ENCODE measurements around the gene P4HB.

GRCh38 chr17:81810476-81810875 lies 49.9 kb downstream of the P4HB start:
- TF ChIP-seq EZH2 (IDR thresholded peaks at IDR 0.05; ENCODE audit: borderline replicate concordance, control insufficient read depth, low read depth, low read length) (no peak), TCF7 (IDR thresholded peaks at IDR 0.05; ENCODE audit: borderline replicate concordance) (no peak), ZBED1 (IDR thresholded peaks at IDR 0.05; ENCODE audit: borderline replicate concordance) (no peak), FOXM1 (IDR thresholded peaks at IDR 0.05; ENCODE audit: low read depth, low read length) (no peak), SP1 (IDR thresholded peaks at IDR 0.05; ENCODE audit: low read depth, low read length) (no peak), KDM1A (IDR thresholded peaks at IDR 0.05; ENCODE audit: borderline replicate concordance) (no peak), RFX5 (IDR thresholded peaks at IDR 0.05; ENCODE audit: low read depth, low read length) (no peak), YY1 (IDR thresholded peaks at IDR 0.05; ENCODE audit: low read depth, low read length) (no peak), RBBP5 (conservative IDR thresholded peaks at IDR 0.05) (no peak)
- TF ChIP-seq, protein P1, sequence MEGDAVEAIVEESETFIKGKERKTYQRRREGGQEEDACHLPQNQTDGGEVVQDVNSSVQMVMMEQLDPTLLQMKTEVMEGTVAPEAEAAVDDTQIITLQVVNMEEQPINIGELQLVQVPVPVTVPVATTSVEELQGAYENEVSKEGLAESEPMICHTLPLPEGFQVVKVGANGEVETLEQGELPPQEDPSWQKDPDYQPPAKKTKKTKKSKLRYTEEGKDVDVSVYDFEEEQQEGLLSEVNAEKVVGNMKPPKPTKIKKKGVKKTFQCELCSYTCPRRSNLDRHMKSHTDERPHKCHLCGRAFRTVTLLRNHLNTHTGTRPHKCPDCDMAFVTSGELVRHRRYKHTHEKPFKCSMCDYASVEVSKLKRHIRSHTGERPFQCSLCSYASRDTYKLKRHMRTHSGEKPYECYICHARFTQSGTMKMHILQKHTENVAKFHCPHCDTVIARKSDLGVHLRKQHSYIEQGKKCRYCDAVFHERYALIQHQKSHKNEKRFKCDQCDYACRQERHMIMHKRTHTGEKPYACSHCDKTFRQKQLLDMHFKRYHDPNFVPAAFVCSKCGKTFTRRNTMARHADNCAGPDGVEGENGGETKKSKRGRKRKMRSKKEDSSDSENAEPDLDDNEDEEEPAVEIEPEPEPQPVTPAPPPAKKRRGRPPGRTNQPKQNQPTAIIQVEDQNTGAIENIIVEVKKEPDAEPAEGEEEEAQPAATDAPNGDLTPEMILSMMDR (IDR thresholded peaks at IDR 0.05 in 2 of 3, conservative IDR thresholded peaks at IDR 0.05 in 1 of 3; ENCODE audit: control insufficient read depth in 2 of 3, extremely low read depth in 1 of 3, insufficient read depth in 1 of 3, low read depth in 3 of 3, low read length in 3 of 3): no peak
- TF ChIP-seq, protein P2, sequence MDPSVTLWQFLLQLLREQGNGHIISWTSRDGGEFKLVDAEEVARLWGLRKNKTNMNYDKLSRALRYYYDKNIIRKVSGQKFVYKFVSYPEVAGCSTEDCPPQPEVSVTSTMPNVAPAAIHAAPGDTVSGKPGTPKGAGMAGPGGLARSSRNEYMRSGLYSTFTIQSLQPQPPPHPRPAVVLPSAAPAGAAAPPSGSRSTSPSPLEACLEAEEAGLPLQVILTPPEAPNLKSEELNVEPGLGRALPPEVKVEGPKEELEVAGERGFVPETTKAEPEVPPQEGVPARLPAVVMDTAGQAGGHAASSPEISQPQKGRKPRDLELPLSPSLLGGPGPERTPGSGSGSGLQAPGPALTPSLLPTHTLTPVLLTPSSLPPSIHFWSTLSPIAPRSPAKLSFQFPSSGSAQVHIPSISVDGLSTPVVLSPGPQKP (IDR thresholded peaks at IDR 0.05; ENCODE audit: low read depth, low read length): no peak
